Activated CD8-positive, alpha-beta memory T cell treated with anti-CD3 and anti-CD28 coated beads for 1 hour (primary cell): ENCODE data around the gene LRRC43.
"Not testable (repeated sequence)": the region's sequence is repeated elsewhere in the genome, so short reads cannot be mapped to it uniquely, and the experiment has no call there.

Experiments
- DNase-seq, 2 donors: peaks; one replicate each; pipeline ENCODE4 v3.0.0-alpha.2; 2020; ENCODE audit warnings: low read depth in 1 of 2; ENCODE audit errors: extremely low read depth in 1 of 2

The LRRC43 gene

DNA sequence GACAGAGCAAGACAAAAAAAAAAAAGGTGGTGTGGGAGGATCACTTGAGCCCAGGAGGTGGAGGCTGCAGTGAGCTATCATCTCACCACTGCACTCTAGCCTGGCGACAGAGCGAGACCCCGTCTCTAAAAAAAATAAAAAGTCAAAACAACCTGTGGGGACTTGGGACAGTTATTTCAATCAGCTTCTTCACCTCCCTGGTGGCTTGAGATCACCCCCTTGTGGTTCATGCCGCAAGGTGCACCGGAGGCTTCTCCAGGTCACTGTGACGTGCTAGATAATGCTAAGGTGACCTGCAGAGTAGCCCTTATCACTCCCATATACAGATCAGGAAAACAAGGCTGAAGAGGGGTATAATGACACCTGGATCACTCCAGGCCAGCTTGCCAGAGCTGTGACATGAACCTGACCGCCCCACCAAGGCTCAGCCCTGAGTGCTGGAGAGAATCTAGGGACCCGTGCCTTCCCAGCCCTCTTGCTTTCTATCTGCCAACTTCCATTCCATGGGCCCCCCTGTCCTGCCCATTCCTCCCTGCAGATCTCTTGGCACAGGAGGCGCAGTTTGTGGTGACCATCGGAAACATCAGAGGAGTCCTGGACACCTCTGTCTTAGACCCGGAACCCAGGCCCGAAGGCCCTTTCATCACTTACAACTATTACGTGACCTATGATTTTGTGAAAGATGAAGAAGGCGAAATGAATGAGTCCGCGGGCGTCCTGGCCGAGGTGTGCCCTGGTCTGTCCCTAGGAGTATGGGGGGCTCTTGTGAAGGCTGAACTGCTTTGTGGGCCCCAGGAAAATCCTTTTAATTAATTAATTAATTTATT, 8.1 kb downstream of the LRRC43 start:
- DNase-seq: peak in 1 of 2 donors; percentile 17

DNA sequence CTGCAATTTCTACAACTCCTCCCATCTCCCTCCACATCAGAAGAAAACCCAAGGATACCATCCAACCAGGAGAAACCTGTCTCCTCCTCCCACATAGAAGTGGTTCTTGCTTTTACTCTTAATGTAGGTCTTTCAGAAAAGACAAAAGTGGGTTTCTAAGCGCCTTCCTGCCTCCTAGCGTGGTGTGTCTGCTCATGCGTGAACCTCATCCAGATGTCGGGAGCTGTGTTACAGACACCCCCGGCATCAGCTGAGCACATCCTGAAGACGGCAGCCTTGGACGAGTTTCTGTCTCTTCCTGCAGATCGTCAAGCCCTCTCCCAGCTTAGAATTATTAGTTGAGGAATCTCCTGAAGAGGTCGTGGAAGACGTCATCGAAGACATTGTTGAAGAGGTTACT, 9.5 kb downstream of the LRRC43 start:
- no peak for DNase-seq

DNA sequence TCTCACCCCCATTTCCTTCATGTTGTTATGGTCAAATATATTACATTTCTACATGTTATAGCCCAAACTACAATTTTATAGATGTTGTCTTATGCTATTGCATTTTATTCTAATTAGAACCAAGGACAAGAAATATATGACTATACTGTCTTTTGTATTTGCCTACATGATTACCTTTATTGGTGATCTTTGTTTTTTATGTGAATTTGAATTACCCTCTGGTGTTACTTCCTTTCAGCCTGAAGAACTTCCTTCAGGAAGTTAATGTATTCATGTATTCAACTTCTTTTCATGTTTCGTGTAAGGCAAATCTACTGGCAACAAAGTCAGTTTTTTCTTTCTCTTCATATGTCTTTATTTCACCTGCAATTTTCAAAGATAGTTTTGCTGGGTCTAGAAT, 11.9 kb downstream of the LRRC43 start:
- DNase-seq: no peak

DNA sequence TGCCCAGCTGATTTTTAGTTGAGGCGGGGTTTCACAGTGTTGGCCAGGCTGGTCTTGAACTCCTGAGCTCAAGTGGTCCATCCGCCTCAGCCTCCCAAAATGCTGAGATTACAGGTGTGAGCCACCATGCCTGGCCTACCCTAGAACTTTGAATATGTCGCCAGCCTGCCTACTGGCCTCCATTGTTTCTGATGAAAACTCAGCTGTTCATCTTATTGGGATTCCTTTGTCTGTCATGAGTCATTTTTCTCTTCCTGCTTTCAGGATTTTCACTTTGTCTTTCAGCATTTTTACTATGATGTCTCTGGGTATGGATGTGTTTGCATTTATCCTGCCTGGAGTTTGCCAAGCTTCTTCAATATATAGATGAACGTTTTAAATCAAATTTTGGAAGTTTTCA, 12.5 kb downstream of the LRRC43 start:
- no peak for DNase-seq

DNA sequence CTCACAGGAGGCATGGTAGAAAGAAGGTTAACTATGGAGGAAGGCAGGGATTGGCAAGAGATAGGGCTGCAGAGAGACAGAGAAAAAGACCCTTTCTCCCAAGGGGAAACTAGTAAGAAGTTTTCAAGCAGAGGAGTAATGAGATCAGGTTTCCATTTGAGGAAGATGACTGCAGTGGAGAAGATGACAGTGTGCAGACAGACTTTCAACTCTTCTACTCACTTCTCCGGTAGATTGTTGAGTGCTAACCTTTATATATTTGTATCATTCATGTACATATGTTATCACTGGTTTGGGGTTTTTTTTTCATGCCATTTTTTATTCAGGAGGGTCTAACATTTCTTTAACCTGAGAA, 14.7 kb downstream of the LRRC43 start:
- no peak for DNase-seq

DNA sequence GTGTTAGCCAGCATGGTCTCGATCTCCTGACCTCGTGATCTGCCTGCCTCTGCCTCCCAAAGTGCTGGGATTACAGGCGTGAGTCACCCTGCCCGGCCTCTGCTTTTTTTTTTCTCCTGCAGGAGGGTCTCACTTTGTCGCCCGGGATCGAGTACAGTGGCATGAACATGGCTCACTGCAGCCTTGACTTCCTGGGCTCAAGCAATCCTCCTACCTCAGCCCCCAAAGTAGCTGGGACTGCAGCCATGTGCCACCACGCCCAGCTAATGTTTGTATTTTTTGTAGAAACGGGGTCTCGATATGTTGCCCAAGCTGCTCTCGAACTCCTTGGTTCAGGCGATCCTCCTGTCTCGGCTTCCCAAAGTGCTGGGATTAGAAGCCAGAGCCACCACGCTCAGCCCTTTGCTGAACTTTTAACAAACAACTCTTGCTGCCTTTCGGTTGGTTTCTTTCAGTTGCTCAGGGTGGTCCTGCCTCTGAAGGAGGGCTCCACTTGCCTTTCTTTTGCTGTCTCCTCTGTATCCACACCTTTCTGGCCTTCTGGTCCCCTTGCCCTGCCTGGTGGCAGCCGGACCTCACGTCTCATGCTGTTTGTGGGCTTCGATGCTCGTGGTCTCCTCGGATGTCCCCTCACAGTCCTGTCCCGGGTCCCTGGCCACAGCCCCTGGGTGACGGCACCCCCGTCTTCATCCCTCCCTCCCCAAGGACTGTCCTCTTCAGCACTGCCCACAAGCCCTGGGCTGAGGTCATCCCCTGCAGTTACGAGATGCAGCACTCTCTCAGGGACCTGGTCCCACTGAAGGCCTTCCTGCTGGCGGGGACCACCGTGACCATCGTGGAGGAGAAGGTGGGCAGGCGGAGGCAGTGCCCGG, 16.8 kb downstream of the LRRC43 start:
- DNase-seq: no peak

DNA sequence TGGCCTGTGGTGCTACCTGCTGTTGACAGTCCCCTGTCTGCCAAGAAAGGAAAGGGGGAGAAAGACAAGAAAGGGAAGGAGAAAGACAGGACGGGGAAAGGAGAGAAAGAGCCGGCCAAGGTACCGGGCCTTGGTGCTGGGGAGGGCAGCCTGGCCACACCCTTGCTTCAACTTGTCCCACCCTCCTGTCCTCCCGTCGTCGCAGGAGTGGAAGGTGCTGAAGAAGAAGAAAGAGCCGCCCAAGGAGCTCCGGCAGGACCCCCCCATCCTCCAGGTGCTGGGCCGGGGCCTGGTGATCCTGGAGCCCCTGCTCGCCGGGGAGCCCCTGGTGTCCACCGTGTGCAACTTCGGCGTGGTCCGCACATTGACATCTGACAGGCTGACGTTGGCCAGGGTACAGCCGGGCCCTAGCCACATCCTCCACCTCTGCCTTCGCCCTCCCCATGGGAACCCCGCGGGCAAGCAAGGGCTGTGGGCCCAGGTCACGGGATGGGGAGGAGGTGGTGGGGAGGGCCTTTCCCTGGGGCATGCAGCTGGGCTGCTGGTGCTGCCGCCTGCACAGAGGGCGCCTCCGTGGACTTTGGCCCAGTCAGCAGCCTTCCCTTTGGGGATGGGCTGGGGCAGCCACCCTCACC, 17.7 kb downstream of the LRRC43 start:
- DNase-seq: no peak

DNA sequence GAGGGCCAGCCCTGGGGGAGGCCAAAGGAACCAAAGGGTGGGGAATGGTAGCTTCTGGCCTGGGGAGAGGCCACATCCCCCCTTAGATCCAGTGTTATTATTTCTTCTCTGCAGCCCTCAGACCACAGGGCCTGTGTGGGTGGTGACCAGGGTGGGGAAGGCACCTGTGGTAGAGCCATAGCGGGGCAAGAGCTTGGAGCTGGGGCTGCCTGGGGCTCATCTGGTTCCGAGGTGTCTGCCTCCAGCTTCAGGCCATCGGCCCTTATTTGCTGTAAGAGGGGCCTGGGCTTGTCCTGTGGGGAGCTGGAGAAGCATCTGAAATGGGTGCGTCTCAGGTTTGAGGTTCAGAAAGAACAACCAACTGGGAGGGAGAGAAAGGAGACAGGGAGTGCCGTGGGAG, 18.5 kb downstream of the LRRC43 start:
- no peak for DNase-seq

DNA sequence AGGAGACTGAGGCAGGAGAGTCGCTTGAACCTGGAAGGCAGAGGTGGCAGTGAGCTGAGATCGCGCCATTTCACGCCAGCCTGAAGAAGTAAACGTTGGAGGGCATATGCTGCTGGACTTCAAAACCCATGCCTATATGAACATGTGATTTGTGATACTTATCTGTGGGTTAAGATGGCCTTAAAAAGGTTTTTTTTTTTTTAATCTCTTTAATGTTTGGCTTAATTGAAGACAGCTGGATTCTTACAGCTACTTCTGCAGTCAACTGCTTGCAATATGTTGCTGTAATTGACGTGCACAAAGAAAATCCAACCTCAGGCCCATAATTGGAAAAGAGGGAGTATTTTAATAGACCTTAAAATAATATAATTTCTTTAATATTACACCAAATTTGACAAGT, 19.1 kb downstream of the LRRC43 start:
- DNase-seq: no peak

DNA sequence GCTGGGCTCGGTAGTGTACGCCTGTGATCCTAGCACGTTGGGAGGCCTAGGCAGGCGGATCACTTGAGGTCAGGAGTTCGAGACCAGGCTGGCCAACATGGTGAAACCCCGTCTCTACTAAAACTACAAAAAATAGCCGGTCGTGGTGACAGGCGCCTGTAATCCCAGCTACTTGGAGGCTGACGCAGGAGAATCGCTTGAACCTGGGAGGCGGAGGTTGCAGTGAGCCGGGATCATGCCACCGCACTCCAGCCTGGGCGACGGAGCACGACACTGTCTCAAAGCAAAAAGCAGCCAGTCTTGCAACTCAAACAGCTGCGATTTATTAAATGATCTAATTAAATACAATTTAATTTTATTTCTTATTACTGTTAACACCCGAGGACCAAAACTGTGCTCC, 19.9 kb downstream of the LRRC43 start:
- DNase-seq: not testable (repeated sequence)

DNA sequence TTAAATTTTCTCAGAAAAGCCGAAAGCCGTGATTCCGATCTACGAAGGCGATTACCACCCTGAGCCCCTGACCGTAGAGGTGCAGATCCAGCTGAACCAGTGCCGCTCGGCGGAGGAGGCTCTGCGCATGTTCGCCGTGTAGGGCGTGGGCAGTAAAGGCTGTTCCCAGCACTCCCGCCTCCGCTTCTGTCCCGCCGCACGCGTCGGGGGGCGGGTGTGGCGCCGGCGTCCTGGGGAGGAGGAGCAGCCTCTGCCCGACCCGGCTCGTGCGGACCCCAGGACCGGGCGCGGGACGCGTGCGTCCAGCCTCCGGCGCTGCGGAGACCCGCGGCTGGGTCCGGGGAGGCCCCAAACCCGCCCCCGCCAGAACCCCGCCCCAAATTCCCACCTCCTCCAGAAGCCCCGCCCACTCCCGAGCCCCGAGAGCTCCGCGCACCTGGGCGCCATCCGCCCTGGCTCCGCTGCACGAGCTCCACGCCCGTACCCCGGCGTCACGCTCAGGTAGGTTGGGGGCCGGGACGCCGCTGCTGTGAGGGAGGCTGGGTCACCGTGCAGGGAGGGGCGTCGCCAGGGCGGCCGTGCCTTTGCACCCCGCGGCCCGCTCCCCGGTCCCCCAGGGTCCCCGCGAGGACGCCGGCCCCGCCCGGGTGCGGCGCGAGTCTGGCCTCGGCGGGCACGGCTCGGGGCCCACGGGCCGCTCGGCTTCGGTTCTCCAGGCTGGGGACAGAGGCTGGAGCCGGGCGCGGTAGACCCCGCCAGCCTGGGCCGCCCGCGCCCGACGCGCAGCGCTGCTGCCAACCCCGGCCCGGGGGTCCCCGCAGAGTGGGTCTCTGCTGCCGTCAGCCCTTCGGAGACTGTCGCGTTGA, 20.6 kb downstream of the LRRC43 start, which contains the start of gene B3GNT4:
B3GNT4 (plus strand) TSS at position 409 of the 866 bp plus-strand sequence. CDS start 910 bp downstream, outside the sequence.
- peak; percentile 23 to 55 for DNase-seq

DNA sequence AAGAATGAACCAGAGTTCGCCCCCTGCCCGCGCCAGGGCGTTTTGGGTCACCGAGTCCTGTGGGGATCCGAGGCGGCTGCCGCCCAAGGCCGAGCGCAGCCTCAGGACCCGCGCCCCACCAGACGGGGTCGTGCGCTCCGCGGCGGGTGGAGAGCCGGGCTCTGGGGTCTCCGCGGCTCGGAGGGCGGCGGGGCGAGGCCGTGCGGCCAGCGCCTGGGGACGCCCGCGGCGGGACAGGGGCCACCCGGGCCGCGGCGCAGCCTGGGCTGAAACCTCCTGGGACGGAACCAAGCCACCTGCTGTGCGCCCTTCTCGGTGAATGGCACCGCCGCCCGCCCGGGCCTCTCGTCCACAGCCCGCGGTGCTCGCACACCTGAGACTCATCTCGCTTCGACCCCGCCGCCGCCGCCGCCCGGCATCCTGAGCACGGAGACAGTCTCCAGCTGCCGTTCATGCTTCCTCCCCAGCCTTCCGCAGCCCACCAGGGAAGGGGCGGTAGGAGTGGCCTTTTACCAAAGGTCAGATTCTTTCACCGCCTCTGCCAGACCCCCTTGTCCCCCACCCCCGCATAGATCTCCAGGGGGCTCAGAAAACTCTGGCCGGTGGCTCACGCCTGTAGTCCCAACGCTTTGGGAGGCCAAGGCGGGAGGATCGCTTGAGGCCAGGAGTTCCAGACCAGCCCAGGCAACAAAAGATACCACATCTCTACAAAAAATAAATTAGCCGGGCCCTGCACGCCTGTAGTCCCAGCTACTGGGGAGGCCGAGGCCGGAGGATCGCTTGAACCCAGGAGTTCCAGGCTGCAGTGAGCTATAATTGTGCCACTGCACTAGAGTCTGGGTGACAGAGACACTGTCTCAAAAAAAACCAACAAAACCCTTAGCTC, 21.5 kb downstream of the LRRC43 start:
- DNase-seq: no peak

DNA sequence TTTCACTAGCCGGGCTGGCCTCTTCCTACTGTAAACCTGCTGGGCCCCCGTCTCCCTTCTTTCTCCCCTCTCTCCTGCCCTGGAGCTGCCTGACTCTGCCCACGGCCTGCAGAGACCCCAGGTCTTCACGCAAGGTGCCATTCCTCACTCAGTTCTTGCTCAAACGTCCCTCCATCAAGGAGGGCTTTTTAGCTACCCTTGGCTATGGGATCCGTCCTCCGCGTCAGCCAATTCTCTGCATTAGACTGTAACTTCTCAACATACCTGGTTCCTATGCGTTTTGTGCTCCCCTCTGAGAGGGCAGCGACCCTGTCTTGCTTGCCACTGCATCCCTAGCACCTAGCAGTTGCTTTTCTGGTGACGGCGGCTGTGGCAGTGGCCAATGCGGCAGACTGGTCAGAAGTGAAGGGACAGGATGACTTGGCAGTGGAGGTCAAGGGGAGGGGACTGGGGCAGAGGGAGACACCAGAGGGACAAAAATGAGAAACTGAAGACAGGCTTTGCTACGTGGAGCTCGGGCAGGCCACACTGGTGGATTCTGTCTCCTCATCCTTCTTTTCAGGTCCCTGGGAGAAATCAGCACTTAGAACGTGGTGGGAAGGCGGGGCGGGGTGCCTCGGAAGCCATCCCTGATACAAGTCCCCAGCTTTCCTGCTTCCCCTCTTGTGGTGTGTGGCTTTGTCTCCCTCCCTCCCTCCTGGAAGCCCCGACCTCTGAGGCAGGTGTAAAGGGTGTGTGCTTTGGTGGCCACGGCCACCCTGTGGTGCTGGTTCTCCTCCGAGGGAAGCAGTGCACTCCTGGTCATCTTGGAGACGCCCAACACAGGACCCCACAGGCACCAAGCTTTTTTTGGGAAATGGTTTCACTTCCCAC, 22.4 kb downstream of the LRRC43 start:
- DNase-seq: no peak

DNA sequence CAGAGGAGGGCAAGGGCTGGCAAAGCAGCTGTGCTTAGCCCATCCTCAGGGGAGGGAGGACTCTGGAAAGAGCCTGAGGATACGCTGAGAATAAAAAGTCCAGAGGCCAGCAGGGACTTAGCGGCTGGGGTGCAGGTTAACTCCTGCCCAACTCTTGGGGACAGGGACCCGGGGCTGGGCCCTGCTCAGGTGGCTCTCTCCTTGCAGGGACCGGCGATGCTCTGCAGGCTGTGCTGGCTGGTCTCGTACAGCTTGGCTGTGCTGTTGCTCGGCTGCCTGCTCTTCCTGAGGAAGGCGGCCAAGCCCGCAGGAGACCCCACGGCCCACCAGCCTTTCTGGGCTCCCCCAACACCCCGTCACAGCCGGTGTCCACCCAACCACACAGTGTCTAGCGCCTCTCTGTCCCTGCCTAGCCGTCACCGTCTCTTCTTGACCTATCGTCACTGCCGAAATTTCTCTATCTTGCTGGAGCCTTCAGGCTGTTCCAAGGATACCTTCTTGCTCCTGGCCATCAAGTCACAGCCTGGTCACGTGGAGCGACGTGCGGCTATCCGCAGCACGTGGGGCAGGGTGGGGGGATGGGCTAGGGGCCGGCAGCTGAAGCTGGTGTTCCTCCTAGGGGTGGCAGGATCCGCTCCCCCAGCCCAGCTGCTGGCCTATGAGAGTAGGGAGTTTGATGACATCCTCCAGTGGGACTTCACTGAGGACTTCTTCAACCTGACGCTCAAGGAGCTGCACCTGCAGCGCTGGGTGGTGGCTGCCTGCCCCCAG, 23.4 kb downstream of the LRRC43 start:
- no peak for DNase-seq

DNA sequence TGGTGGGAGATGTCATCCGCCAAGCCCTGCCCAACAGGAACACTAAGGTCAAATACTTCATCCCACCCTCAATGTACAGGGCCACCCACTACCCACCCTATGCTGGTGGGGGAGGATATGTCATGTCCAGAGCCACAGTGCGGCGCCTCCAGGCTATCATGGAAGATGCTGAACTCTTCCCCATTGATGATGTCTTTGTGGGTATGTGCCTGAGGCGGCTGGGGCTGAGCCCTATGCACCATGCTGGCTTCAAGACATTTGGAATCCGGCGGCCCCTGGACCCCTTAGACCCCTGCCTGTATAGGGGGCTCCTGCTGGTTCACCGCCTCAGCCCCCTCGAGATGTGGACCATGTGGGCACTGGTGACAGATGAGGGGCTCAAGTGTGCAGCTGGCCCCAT, 24.1 kb downstream of the LRRC43 start:
- DNase-seq: no peak

DNA sequence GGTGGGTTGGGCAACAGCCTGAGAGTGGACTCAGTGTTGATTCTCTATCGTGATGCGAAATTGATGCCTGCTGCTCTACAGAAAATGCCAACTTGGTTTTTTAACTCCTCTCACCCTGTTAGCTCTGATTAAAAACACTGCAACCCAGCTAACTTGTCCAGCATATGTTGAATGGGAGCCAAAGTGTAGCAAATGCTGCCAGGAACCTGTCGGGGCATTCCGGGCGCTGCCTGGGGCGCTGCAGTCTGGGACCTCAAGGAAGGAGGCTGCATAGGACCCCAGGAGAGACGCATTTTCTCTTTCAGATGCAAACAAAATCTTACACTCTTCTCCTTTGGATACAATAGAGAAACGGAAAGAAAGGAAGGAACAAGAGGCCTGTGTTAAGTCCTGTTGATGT, 24.5 kb downstream of the LRRC43 start:
- no peak for DNase-seq

DNA sequence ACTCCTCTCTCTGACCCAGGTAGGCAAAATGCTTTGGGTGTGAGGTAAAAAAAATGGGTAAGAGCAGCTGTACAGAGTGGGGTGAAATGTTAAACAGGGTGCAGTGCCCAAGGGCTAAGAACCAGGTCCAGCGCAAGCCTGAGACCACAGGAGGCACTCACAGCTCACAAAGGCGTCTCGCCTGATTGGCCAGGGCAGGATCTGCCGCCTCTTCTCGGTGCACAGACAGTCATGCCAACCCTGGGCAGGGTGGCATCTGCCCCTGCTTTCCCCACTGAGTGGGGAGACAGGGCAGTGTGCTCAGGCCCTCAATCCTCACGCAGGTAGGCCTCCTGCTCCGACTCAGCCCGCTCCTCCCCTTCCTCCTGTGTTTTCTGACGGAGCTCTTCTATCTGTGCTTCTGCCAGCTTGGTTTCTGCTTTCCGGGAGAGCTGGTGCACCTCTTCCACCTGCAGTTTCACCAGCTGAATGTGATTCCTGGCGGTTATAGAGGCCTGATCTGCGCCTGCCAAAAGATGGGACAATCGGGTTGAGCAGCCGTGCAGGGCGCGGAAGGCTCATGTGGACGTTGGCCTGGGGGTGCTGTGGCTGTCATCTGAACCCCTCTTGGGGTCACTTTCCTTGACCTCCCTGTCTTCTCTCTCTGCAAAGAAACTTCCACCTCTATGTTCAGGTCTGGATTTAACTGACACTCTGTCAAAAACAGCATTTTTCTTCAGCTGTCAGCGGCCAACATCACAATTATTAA, 25.3 kb downstream of the LRRC43 start:
- no peak for DNase-seq
